ENCODE measurements around the gene SUN1. TPM values are rescaled to one million over a fixed set of nuclear protein-coding genes. Genes with fewer than 3 reads are reported as not detected.

SUN1 gene
- total and polyA plus RNA-seq, 9 of the 15 experiments (the other 6 are each of a cell fraction or from before 2014, with no cell fraction given) = 36.8 to 132 (median 62.3) TPM

DNA sequence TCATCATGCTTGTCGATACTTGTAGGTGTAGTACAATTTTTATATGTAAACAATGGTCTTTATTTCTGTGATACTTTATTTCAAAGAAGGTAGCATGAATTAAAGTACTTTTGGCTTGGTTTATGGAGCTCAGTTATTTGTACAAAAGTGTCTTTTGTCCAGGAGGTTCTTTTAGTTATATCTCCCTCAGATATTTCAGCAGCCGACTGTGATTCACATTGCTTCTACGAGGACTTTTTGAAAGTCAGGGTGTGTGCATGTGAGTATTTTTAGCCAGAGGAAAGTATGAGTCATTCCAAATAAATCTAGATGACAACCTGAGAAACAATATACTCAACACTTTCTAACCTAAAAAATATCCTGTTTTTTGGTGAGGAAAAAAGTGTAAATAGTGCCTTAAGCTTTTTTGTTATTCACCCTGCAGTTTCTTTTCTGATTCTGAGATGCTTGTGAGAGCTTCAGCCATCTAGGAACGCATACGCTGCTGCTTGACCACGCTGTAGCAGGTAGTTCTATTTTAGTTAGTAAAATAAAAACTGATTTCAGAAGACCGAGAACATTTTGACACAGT is 595 bp upstream of the SUN1 start (continued):
- TF ChIP-seq SREBF2 (CRISPR knock-in tag; IDR thresholded peaks at IDR 0.05) (no peak), PRDM10 (IDR thresholded peaks at IDR 0.05; ENCODE audit: partially characterized antibody) (no peak), PHB2 (IDR thresholded peaks at IDR 0.05; ENCODE audit: low read depth) (no peak), ZMIZ1 (IDR thresholded peaks at IDR 0.05; ENCODE audit: low read depth in 2 of 2, low read length in 2 of 2) (no peak), ZNF79 (CRISPR knock-in tag; IDR thresholded peaks at IDR 0.05; ENCODE audit: low read depth) (no peak), ZNF655 (CRISPR knock-in tag; IDR thresholded peaks at IDR 0.05) (no peak), NR2C2 (CRISPR knock-in tag; IDR thresholded peaks at IDR 0.05) (no peak), NR2C2 (tag; IDR thresholded peaks at IDR 0.05) (no peak), HOXB6 (CRISPR knock-in tag; IDR thresholded peaks at IDR 0.05; ENCODE audit: borderline replicate concordance) (no peak)
- TF ChIP-seq, protein P1, sequence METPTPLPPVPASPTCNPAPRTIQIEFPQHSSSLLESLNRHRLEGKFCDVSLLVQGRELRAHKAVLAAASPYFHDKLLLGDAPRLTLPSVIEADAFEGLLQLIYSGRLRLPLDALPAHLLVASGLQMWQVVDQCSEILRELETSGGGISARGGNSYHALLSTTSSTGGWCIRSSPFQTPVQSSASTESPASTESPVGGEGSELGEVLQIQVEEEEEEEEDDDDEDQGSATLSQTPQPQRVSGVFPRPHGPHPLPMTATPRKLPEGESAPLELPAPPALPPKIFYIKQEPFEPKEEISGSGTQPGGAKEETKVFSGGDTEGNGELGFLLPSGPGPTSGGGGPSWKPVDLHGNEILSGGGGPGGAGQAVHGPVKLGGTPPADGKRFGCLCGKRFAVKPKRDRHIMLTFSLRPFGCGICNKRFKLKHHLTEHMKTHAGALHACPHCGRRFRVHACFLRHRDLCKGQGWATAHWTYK (CRISPR knock-in tag; IDR thresholded peaks at IDR 0.05) = no peak
- TF ChIP-seq, protein P2, sequence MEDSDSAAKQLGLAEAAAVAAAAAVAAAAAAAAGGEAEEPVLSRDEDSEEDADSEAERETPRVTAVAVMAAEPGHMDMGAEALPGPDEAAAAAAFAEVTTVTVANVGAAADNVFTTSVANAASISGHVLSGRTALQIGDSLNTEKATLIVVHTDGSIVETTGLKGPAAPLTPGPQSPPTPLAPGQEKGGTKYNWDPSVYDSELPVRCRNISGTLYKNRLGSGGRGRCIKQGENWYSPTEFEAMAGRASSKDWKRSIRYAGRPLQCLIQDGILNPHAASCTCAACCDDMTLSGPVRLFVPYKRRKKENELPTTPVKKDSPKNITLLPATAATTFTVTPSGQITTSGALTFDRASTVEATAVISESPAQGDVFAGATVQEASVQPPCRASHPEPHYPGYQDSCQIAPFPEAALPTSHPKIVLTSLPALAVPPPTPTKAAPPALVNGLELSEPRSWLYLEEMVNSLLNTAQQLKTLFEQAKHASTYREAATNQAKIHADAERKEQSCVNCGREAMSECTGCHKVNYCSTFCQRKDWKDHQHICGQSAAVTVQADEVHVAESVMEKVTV (CRISPR knock-in tag; IDR thresholded peaks at IDR 0.05) = no peak
